Astrocyte of the spinal cord (primary cell): ENCODE results near the gene SIL1.
A peak's percentile ranks its signal among the peaks of the same experiment; 100 is the strongest.
"Not testable (repeated sequence)": the region's sequence is repeated elsewhere in the genome, so short reads cannot be mapped to it uniquely, and the experiment has no call there.

Experiments
- DNase-seq: peaks from one replicate; pipeline ENCODE4 v3.0.0; 2011; ENCODE audit warnings: low read depth, low spot score
- H3K4me3 ChIP-seq: 2 replicates; pipeline ENCODE4 v1.5.1; 2011; ENCODE audit warnings: low read depth, mild to moderate bottlenecking, low read length, moderate library complexity
- CTCF ChIP-seq: IDR thresholded peaks from 2 replicates; pipeline ENCODE4 v1.5.1; 2012; ENCODE audit warnings: low read depth, mild to moderate bottlenecking, low read length, inconsistent platforms
- in situ Hi-C: cut with HindIII; loops from 2 replicates; pipeline ENCODE4 v1.10.0; 2017; ENCODE audit warnings: low sequenced_read_pairs

SIL1 gene

GRCh38 chr5:139182528-139183296 is 15.5 kb downstream of the SIL1 start:
- no peak for DNase-seq
- no peak for TF ChIP-seq CTCF
- in situ Hi-C loops, result no loop called here
- H3K4me3 ChIP-seq, result no peak overlapping the region

- no peak overlapping the region for H3K4me3 ChIP-seq
- TF ChIP-seq CTCF, result no peak
- in situ Hi-C loops, result no loop called here
- DNase-seq, result peak; percentile 40
These were observed 16.2 kb downstream of the SIL1 start for GRCh38 chr5:139181835-139182452.

- in situ Hi-C loops, result no loop called here
- no peak overlapping the region for H3K4me3 ChIP-seq
- no peak for TF ChIP-seq CTCF
- no peak for DNase-seq
These were observed 16.8 kb downstream of the SIL1 start for GRCh38 chr5:139181322-139181730.

GRCh38 chr5:139180850-139181249 is 17.3 kb downstream of the SIL1 start:
- DNase-seq, result no peak
- H3K4me3 ChIP-seq, result no peak overlapping the region
- TF ChIP-seq CTCF, result no peak
- in situ Hi-C loops, result no loop called here

GRCh38 chr5:139179778-139180513 is 18.2 kb downstream of the SIL1 start:
- DNase-seq, H3K4me3 ChIP-seq, in situ Hi-C loops: not testable (repeated sequence)

- no peak for TF ChIP-seq CTCF
- in situ Hi-C loops, result no loop called here
- H3K4me3 ChIP-seq, result no peak overlapping the region
- DNase-seq, result peak; percentile 29
These were observed 19.2 kb downstream of the SIL1 start for GRCh38 chr5:139178935-139179334.

GRCh38 chr5:139178589-139178917 is 19.6 kb downstream of the SIL1 start:
- DNase-seq, result no peak
- TF ChIP-seq CTCF, result no peak
- in situ Hi-C loops, result no loop called here
- H3K4me3 ChIP-seq, result no peak overlapping the region
